HCEC 1CT (cell line): ENCODE results near the gene SNAI1.

Source experiments
- DNase-seq: peaks from one replicate; pipeline ENCODE4 v3.0.0-alpha.2; 2017

SNAI1 gene

DNA sequence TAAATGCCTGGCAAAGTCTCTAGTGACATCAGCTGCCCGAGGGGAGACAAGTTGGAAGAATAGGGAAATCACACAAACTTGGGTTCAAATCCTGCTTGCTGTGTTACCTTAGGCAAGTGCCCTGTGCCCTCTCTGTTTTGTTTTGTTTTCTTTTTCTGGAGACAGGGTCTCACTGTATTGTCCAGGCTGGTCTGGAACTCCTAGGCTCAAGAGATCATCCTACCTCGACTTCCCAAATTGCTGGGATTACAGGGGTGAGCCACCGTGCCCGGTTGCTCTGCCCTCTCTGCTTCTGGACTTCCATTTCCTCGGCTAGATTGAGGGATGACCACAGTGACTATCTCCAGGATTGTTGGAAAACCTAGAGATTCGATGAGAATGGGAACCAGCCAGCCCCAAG, 55.4 kb downstream of the SNAI1 start:
- no peak for DNase-seq
